HG03575 (cell line): ENCODE results near the gene TCEA3.

Experiments used
- ATAC-seq: cut with Tn5 transposase; IDR thresholded peaks from one replicate; pipeline ENCODE4 v1.9.1; 2021; ENCODE audit not compliant: unreplicated experiment, insufficient number of reproducible peaks, low FRiP score; ENCODE audit errors: extremely low read depth

The TCEA3 gene

GRCh38 chr1:23424293-23425192 lies at the start of gene TCEA3:
Gene TCEA3, minus strand, starts transcription at chr1:23424748. Its CDS starts 115 bp downstream, at chr1:23424633.
- no peak for ATAC-seq

- no peak for ATAC-seq
Observed at GRCh38 chr1:23473037-23473800, 48.7 kb upstream of the TCEA3 start.

GRCh38 chr1:23472351-23473036 lies 47.9 kb upstream of the TCEA3 start:
- ATAC-seq: no peak

- ATAC-seq: no peak
Observed at GRCh38 chr1:23471473-23472075, 47.0 kb upstream of the TCEA3 start.

GRCh38 chr1:23470282-23471070 lies 45.9 kb upstream of the TCEA3 start:
- no peak for ATAC-seq

GRCh38 chr1:23469372-23469982 lies 44.9 kb upstream of the TCEA3 start:
- no peak for ATAC-seq

GRCh38 chr1:23466423-23466989 lies 42.0 kb upstream of the TCEA3 start:
- ATAC-seq: no peak

GRCh38 chr1:23463286-23463685 lies 38.7 kb upstream of the TCEA3 start:
- ATAC-seq: no peak

GRCh38 chr1:23462766-23463165 lies 38.2 kb upstream of the TCEA3 start:
- ATAC-seq: no peak

- no peak for ATAC-seq
Observed at GRCh38 chr1:23461050-23461449, 36.5 kb upstream of the TCEA3 start.

GRCh38 chr1:23460519-23460918 lies 36.0 kb upstream of the TCEA3 start:
- ATAC-seq: no peak

- ATAC-seq: no peak
Observed at GRCh38 chr1:23459338-23459757, 34.8 kb upstream of the TCEA3 start.

- ATAC-seq: no peak
Observed at GRCh38 chr1:23456226-23456625, 31.7 kb upstream of the TCEA3 start.

- ATAC-seq: no peak
Observed at GRCh38 chr1:23453455-23454000, 29.0 kb upstream of the TCEA3 start.

GRCh38 chr1:23452011-23452411 lies 27.5 kb upstream of the TCEA3 start:
- no peak for ATAC-seq

- no peak for ATAC-seq
Observed at GRCh38 chr1:23451441-23451840, 26.9 kb upstream of the TCEA3 start.

- ATAC-seq: no peak
Observed at GRCh38 chr1:23450894-23451293, 26.3 kb upstream of the TCEA3 start.
